NCI-H1694 (cell line): Measurements from ENCODE around the gene XRN2.

Source experiments
- DNase-seq: peaks from one replicate; lab custom pipeline; 2025; lab: John Stamatoyannopoulos, UW

The XRN2 gene

DNA sequence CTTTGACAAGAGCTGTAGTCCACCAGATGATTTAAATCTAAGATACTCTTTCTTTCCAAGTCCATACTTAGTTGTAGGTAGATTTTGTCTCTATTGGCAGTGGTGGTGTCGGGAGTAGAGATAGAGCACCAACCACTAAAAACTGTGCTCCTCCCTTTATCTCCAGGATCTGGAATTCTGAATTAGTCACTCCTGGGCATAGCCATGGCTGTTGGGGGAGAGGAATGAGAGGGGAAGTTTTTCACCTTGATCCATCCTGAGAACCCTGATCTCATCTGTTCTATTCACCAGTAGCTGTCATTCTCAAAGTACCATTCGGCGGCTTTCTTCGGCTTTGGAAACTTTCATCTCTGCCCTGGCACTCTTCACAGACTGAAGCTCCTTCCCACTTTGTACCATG is 129.8 kb downstream of the XRN2 start:
- DNase-seq = no peak

DNA sequence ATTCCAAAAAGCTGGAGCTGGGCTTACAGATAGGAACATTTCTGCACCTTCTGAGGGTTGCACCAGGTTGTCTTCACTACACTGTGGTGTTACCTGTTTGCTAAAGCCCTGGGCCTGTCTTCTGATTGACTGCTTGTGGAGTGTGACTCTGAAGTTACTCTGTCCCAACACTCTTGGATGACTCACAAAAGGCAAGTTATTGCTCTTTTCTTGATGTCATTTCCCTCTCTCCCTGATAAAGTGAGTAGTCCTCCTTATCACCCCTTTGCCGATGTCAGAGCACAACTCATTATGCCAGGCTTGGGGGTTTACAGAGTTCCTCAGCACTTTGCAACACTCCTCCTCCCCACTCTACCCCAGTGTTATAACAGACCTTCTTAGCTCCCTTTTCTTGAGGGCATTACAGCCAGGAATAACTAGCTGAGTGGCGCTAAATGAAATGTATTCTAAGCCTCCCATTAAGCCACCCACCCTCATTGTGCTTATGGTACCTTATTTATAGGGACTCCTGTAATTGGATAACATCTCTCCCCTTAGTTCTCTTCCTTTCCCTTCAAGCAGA is 130.3 kb downstream of the XRN2 start:
- DNase-seq = no peak

DNA sequence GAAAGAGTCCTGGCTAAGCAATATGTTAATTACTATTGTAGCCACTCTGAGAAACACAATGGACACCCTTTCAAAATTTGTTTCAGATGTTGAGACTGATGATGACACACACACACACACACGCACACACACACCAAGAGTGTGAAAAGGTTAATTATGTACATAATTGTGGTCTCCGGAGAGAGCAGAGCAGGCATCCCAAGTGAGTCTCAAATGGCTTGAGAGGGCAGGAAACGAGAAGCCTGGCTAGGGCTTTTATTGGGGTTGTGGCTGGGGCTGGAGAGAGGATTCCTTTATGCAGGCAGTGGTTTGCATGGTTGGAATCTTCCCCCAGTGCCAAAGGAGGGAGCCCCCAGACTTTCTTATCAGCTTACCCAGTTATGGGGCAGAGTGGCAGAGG is 132.4 kb downstream of the XRN2 start:
- no peak for DNase-seq

GRCh38 chr20:21436205-21436604 is 133.1 kb downstream of the XRN2 start:
- DNase-seq = no peak

GRCh38 chr20:21437248-21437647 is 134.1 kb downstream of the XRN2 start:
- no peak for DNase-seq

DNA sequence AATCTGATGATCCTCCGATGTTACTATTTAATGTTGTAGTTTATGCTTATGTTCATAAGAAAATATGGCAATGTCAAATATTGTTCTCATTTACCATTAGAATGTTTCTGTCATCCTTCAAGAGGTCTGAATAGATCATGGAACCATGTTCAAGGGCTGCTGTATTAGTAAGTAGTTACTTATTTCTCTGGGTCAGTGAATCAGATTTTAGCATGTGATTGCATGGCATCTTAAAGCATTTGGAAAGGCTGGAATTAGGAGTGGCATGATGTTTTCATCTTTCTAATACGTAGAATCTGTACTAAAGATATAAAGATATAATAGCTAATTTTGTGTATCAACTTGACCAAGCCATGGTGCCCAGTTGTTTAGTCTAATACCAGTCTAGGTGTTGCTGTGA is 134.7 kb downstream of the XRN2 start:
- no peak for DNase-seq
